Hypothalamus (tissue), 51 donors: ENCODE measurements around the gene BANF2.
"Not testable (repeated sequence)": the region's sequence is repeated elsewhere in the genome, so short reads cannot be mapped to it uniquely, and the experiment has no call there.

ENCODE experiments used
- DNase-seq, 51 donors: peaks; one replicate each; lab custom pipeline; 2025; lab: John Stamatoyannopoulos, UW

The BANF2 gene

GRCh38 chr20:17707951-17708350, 8.2 kb downstream of the BANF2 start:
- not testable (repeated sequence) for DNase-seq

- DNase-seq = no peak
Observed at GRCh38 chr20:17708675-17709360, 9.1 kb downstream of the BANF2 start.

- no peak for DNase-seq
Observed at GRCh38 chr20:17709361-17710293, 9.9 kb downstream of the BANF2 start.

- no peak for DNase-seq
Observed at GRCh38 chr20:17710379-17711266, 10.9 kb downstream of the BANF2 start.

- DNase-seq = no peak
Observed at GRCh38 chr20:17711267-17711627, 11.5 kb downstream of the BANF2 start.

GRCh38 chr20:17712201-17712600, 12.4 kb downstream of the BANF2 start:
- DNase-seq = no peak

GRCh38 chr20:17712708-17713107, 12.9 kb downstream of the BANF2 start:
- DNase-seq = no peak

- DNase-seq = no peak
Observed at GRCh38 chr20:17714597-17714996, 14.8 kb downstream of the BANF2 start.

- DNase-seq = no peak
Observed at GRCh38 chr20:17715075-17715474, 15.3 kb downstream of the BANF2 start.

GRCh38 chr20:17716331-17716730, 16.6 kb downstream of the BANF2 start:
- no peak for DNase-seq

- no peak for DNase-seq
Observed at GRCh38 chr20:17720755-17721154, 21.0 kb downstream of the BANF2 start.

- DNase-seq = no peak
Observed at GRCh38 chr20:17721802-17722486, 22.2 kb downstream of the BANF2 start.

- no peak for DNase-seq
Observed at GRCh38 chr20:17722493-17723300, 22.9 kb downstream of the BANF2 start.

- no peak for DNase-seq
Observed at GRCh38 chr20:17723301-17723691, 23.5 kb downstream of the BANF2 start.

- peak in 1 of 51 donors; percentile 2 for DNase-seq
Observed at GRCh38 chr20:17725094-17725835, 25.5 kb downstream of the BANF2 start.

- no peak for DNase-seq
Observed at GRCh38 chr20:17726902-17727301, 27.1 kb downstream of the BANF2 start.

- DNase-seq = no peak
Observed at GRCh38 chr20:17727351-17727750, 27.6 kb downstream of the BANF2 start.

- DNase-seq = no peak
Observed at GRCh38 chr20:17728074-17728473, 28.3 kb downstream of the BANF2 start.

GRCh38 chr20:17730071-17730470, 30.3 kb downstream of the BANF2 start:
- no peak for DNase-seq
